Cerebellar cortex (tissue), 1 donor: ENCODE data around the gene ACTBL2.
A peak's percentile ranks its signal among the peaks of the same experiment; 100 is the strongest.

Source experiments
- DNase-seq: peaks from one replicate; pipeline ENCODE4 v3.0.0-alpha.2; 2015; ENCODE audit warnings: low spot score

Gene ACTBL2

GRCh38 chr5:57448751-57449150 lies 33.9 kb downstream of the ACTBL2 start:
- no peak for DNase-seq

- DNase-seq: no peak
These were observed 34.3 kb downstream of the ACTBL2 start for GRCh38 chr5:57448287-57448686.

- no peak for DNase-seq
These were observed 35.0 kb downstream of the ACTBL2 start for GRCh38 chr5:57447658-57448057.

- no peak for DNase-seq
These were observed 35.6 kb downstream of the ACTBL2 start for GRCh38 chr5:57446966-57447365.

GRCh38 chr5:57445705-57446037 lies 36.9 kb downstream of the ACTBL2 start:
- no peak for DNase-seq

GRCh38 chr5:57445006-57445704 lies 37.5 kb downstream of the ACTBL2 start:
- no peak for DNase-seq

GRCh38 chr5:57442080-57442839 lies 40.4 kb downstream of the ACTBL2 start:
- DNase-seq: no peak

- DNase-seq: no peak
These were observed 41.1 kb downstream of the ACTBL2 start for GRCh38 chr5:57441557-57441956.

- DNase-seq: no peak
These were observed 43.0 kb downstream of the ACTBL2 start for GRCh38 chr5:57439601-57440000.

- no peak for DNase-seq
These were observed 44.4 kb downstream of the ACTBL2 start for GRCh38 chr5:57437976-57438805.

- DNase-seq: no peak
These were observed 46.0 kb downstream of the ACTBL2 start for GRCh38 chr5:57436586-57436985.

GRCh38 chr5:57435701-57436134 lies 46.9 kb downstream of the ACTBL2 start:
- no peak for DNase-seq

GRCh38 chr5:57434683-57435082 lies 47.9 kb downstream of the ACTBL2 start:
- no peak for DNase-seq

- no peak for DNase-seq
These were observed 48.4 kb downstream of the ACTBL2 start for GRCh38 chr5:57434227-57434640.

GRCh38 chr5:57432876-57433275 lies 49.7 kb downstream of the ACTBL2 start:
- DNase-seq: peak; percentile 14

GRCh38 chr5:57431759-57432158 lies 50.9 kb downstream of the ACTBL2 start:
- DNase-seq: no peak
